SK-N-SH (cell line): ENCODE results near the gene RNF13. TPM values are rescaled to one million over a fixed set of nuclear protein-coding genes. Genes with fewer than 3 reads are reported as not detected.

Experiments used
- CTCF ChIA-PET: fragments of 300-600, 350-600 bp; formaldehyde crosslinking; extraction: SDS; loops from one replicate; lab custom pipeline; 2021; lab: Yijun Ruan, JAX
- POLR2A ChIA-PET: fragments of 350-600 bp; sonication (Branson Sonifier 250); formaldehyde crosslinking; extraction: SDS; loops from one replicate; lab custom pipeline; 2020; ENCODE audit warnings: antibody characterized with exemption, inconsistent platforms; lab: Yijun Ruan, JAX
- DNase-seq: peaks from one replicate; pipeline ENCODE4 v3.0.0; 2012
- H2AFZ ChIP-seq: fragments of 200-600 bp; sonication (generic); 2 replicates; pipeline ENCODE4 v1.8.1; 2016; ENCODE audit warnings: antibody characterized with exemption, mild to moderate bottlenecking, low read depth
- H3F3A ChIP-seq: fragments of 200-600 bp; sonication (generic); replicated peaks from 2 replicates; pipeline ENCODE3; 2016; ENCODE audit warnings: antibody characterized with exemption, mild to moderate bottlenecking; ENCODE audit not compliant: insufficient read depth
- H3K27ac ChIP-seq, 2 experiments: fragments of 200-500 bp in 1 of 2; fragments of 200-600 bp in 1 of 2; sonication (Bioruptor generic) in 1 of 2; sonication (generic), shearing (Covaris generic) in 1 of 2; 2 replicates each; pipeline versions ENCODE4 v1.5.1 to v1.6.1; 2014 to 2016; ENCODE audit warnings: low read depth in 2 of 2, inconsistent platforms in 1 of 2, low read length in 1 of 2, mild to moderate bottlenecking in 1 of 2, mixed read lengths in 1 of 2
- H3K27me3 ChIP-seq: fragments of 200-600 bp; sonication (generic), shearing (Covaris generic); 2 replicates; pipeline ENCODE4 v1.6.1; 2016; ENCODE audit warnings: mixed run types; ENCODE audit not compliant: insufficient read depth
- H3K36me3 ChIP-seq, 2 experiments: fragments of 200-500 bp in 1 of 2; fragments of 200-600 bp in 1 of 2; sonication (Bioruptor generic) in 1 of 2; sonication (generic) in 1 of 2; replicated peaks in 1 of 2; 2 replicates each; pipeline versions ENCODE3 to v1.5.1; 2014 to 2016; ENCODE audit warnings: low read length in 1 of 2, mild to moderate bottlenecking in 1 of 2; ENCODE audit not compliant: insufficient read depth in 2 of 2, control insufficient read depth in 1 of 2
- H3K4me1 ChIP-seq, 2 experiments: fragments of 200-500 bp in 1 of 2; fragments of 200-600 bp in 1 of 2; sonication (Bioruptor generic) in 1 of 2; sonication (generic), shearing (Covaris generic) in 1 of 2; 2 replicates each; pipeline versions ENCODE4 v1.5.1 to v1.6.1; 2014 to 2016; ENCODE audit warnings: low read depth in 1 of 2, low read length in 1 of 2, mixed run types in 1 of 2; ENCODE audit not compliant: insufficient read depth in 2 of 2, control insufficient read depth in 1 of 2
- H3K4me2 ChIP-seq: fragments of 200-600 bp; sonication (generic), shearing (Covaris generic); 2 replicates; pipeline ENCODE4 v1.6.1; 2017; ENCODE audit warnings: mixed run types
- H3K4me3 ChIP-seq, 2 experiments: fragments of 200-500 bp in 1 of 2; fragments of 200-600 bp in 1 of 2; sonication (Bioruptor generic) in 1 of 2; sonication (generic), shearing (Covaris generic) in 1 of 2; 2 replicates each; pipeline versions ENCODE4 v1.5.1 to v1.8.1; 2014 to 2016; ENCODE audit warnings: low read depth in 2 of 2, inconsistent platforms in 1 of 2, low read length in 1 of 2, mild to moderate bottlenecking in 1 of 2, mixed read lengths in 1 of 2, moderate library complexity in 1 of 2
- H3K79me2 ChIP-seq: fragments of 200-600 bp; sonication (generic); 2 replicates; pipeline ENCODE4 v1.8.1; 2017; ENCODE audit warnings: mild to moderate bottlenecking; ENCODE audit not compliant: insufficient read depth
- H3K9ac ChIP-seq: fragments of 200-600 bp; sonication (generic); 2 replicates; pipeline ENCODE4 v1.6.1; 2017; ENCODE audit warnings: mixed run types
- H3K9me2 ChIP-seq: fragments of 200-600 bp; sonication (generic); 2 replicates; pipeline ENCODE4 v1.6.1; 2017; ENCODE audit warnings: mixed run types
- H3K9me3 ChIP-seq: fragments of 200-600 bp; sonication (generic); 2 replicates; pipeline ENCODE4 v1.6.1; 2017; ENCODE audit warnings: mixed run types, mild to moderate bottlenecking, moderate library complexity
- H4K20me1 ChIP-seq: fragments of 200-600 bp; sonication (generic); 2 replicates; pipeline ENCODE4 v1.6.1; 2017; ENCODE audit warnings: mild to moderate bottlenecking, mixed run types; ENCODE audit not compliant: insufficient read depth
- CHD2 ChIP-seq: fragments of 150-350 bp; IDR thresholded peaks from 2 replicates; pipeline ENCODE4 v1.6.1; 2018; ENCODE audit warnings: low read length; ENCODE audit not compliant: partially characterized antibody
- CTCF ChIP-seq: fragments of 200-600 bp; sonication (generic); IDR thresholded peaks from 2 replicates; pipeline ENCODE4 v1.6.1; 2017; ENCODE audit warnings: antibody characterized with exemption, mild to moderate bottlenecking, moderate library complexity
- ELF1 ChIP-seq: IDR thresholded peaks from 2 replicates; pipeline ENCODE4 v1.4.0; 2012
- EP300 ChIP-seq, 2 experiments: IDR thresholded peaks; 2 replicates each; pipeline versions ENCODE4 v1.4.0 to v1.6.1; 2012; ENCODE audit warnings: borderline replicate concordance in 1 of 2, low read depth in 1 of 2, low read length in 1 of 2
- EZH2phosphoT487 ChIP-seq: fragments of 200-600 bp; sonication (generic); IDR thresholded peaks from 2 replicates; pipeline ENCODE4 v1.6.1; 2017; ENCODE audit warnings: low read depth, mixed run types, mild to moderate bottlenecking, antibody characterized with exemption, moderate library complexity, borderline replicate concordance
- FOXJ3 ChIP-seq: sonication (generic); formaldehyde crosslinking; IDR thresholded peaks from 2 replicates; pipeline ENCODE4 v1.5.1; 2020; ENCODE audit warnings: mild to moderate bottlenecking, missing genetic modification reagents
- GATA2 ChIP-seq: sonication (generic); formaldehyde crosslinking; IDR thresholded peaks from 2 replicates; pipeline ENCODE4 v1.5.0; 2020; ENCODE audit warnings: mild to moderate bottlenecking, missing genetic modification reagents
- IRF3 ChIP-seq: fragments of 150-350 bp; IDR thresholded peaks from 2 replicates; pipeline ENCODE4 v1.6.1; 2016; ENCODE audit warnings: mild to moderate bottlenecking, low read depth, low read length
- MAX ChIP-seq: IDR thresholded peaks from 2 replicates; pipeline ENCODE4 v1.4.0; 2012; ENCODE audit warnings: low read depth
- MEF2A ChIP-seq: IDR thresholded peaks from 2 replicates; pipeline ENCODE4 v1.4.0; 2012; ENCODE audit warnings: low read depth, borderline replicate concordance
- RAD21 ChIP-seq: IDR thresholded peaks from 2 replicates; pipeline ENCODE4 v1.6.1; 2012; ENCODE audit warnings: mild to moderate bottlenecking, low read length
- RFX5 ChIP-seq: IDR thresholded peaks from 2 replicates; pipeline ENCODE4 v1.6.1; 2012; ENCODE audit warnings: mild to moderate bottlenecking, improper control_type of control experiment, low read length
- RXRA ChIP-seq: IDR thresholded peaks from 2 replicates; pipeline ENCODE4 v1.4.0; 2012; ENCODE audit warnings: low read depth, mild to moderate bottlenecking, borderline replicate concordance
- TCF12 ChIP-seq: IDR thresholded peaks from 2 replicates; pipeline ENCODE4 v1.4.0; 2012
- USF1 ChIP-seq: IDR thresholded peaks from 2 replicates; pipeline ENCODE4 v1.4.0; 2012; ENCODE audit warnings: low read depth, borderline replicate concordance
- USF2 ChIP-seq: fragments of 150-350 bp; IDR thresholded peaks from 2 replicates; pipeline ENCODE4 v1.6.1; 2017; ENCODE audit warnings: antibody characterized with exemption, low read length, low read depth, borderline replicate concordance
- WGBS: methylation state at CpG from one replicate; pipeline ENCODE4 v1.1.6; 2017; ENCODE audit warnings: low lambda C conversion rate; 5-methylcytosine and 5-hydroxymethylcytosine counted together
- polyA plus RNA-seq, 3 experiments: library from polyadenylated mRNA; depleted of rRNA; stranded (reverse); fragments of >200 nt; gene quantifications; 2 replicates each; pipeline ENCODE4 v1.2.3, GENCODE V29; 2012

Gene RNF13
- polyA plus RNA-seq, 1 of the 3 experiments (the other 2 are of a cell fraction): 14.9 TPM

GRCh38 chr3:149941186-149941585, 128.2 kb downstream of the RNF13 start:
- H3K9ac ChIP-seq: no peak overlapping the region
- 0 out of 2 replicates have a peak, but pooled peaks cover under 1% of the 10 kb centered on the region for H3K9me3 ChIP-seq
- no peak overlapping the region for H3K4me2 ChIP-seq
- 91% methylated on average over 2 of the region's 2 CpGs for WGBS
- DNase-seq: no peak
- no peaks in the 10 kb centered on the region for H3K27me3 ChIP-seq
- peaks cover 11% of the 10 kb centered on the region for H3K79me2 ChIP-seq
- no peaks in the 10 kb centered on the region for H3K4me1 ChIP-seq
- no peak overlapping the region for H3K4me3 ChIP-seq
- no peak overlapping the region for H2AFZ ChIP-seq
- no peaks in the 10 kb centered on the region for H3K9me2 ChIP-seq
- ChIA-PET POLR2A (no interaction called here), CTCF (no interaction called here)
- H3K27ac ChIP-seq: no peak overlapping the region
- TF ChIP-seq USF1: no peak
- TF ChIP-seq RXRA: no peak
- TF ChIP-seq EP300 (IDR thresholded peaks at IDR 0.05; ENCODE audit: borderline replicate concordance in 1 of 2, low read depth in 1 of 2, low read length in 1 of 2): no peak
- TF ChIP-seq CHD2: no peak
- TF ChIP-seq ELF1: no peak
- no peak for TF ChIP-seq USF2
- TF ChIP-seq CTCF: no peak
- TF ChIP-seq RFX5: no peak
- TF ChIP-seq MEF2A: no peak
- no peak for TF ChIP-seq EZH2phosphoT487
- no peak for TF ChIP-seq GATA2 (CRISPR knock-in tag)
- no peak for TF ChIP-seq IRF3
- no peak for TF ChIP-seq FOXJ3
- TF ChIP-seq MAX: no peak
- no peak for TF ChIP-seq TCF12
- TF ChIP-seq RAD21: no peak
- no peaks in the 10 kb centered on the region for H4K20me1 ChIP-seq
- peaks cover 4 to 44% of the 10 kb centered on the region in 2 experiments for H3K36me3 ChIP-seq
- peaks cover 8% of the 10 kb centered on the region for H3F3A ChIP-seq
